ENCODE data around the gene SCN9A. TPM values are rescaled to one million over a fixed set of nuclear protein-coding genes. Genes with fewer than 3 reads are reported as not detected.

SCN9A gene
- total RNA-seq, 2 experiments from 2014 or later: not detected

- no TSS peak for BruUV-seq (replicated peaks)
- no peak for TF ChIP-seq EZH2phosphoT487 (IDR thresholded peaks at IDR 0.05; ENCODE audit: borderline replicate concordance, low read depth, low read length)
- TF ChIP-seq, protein P1, sequence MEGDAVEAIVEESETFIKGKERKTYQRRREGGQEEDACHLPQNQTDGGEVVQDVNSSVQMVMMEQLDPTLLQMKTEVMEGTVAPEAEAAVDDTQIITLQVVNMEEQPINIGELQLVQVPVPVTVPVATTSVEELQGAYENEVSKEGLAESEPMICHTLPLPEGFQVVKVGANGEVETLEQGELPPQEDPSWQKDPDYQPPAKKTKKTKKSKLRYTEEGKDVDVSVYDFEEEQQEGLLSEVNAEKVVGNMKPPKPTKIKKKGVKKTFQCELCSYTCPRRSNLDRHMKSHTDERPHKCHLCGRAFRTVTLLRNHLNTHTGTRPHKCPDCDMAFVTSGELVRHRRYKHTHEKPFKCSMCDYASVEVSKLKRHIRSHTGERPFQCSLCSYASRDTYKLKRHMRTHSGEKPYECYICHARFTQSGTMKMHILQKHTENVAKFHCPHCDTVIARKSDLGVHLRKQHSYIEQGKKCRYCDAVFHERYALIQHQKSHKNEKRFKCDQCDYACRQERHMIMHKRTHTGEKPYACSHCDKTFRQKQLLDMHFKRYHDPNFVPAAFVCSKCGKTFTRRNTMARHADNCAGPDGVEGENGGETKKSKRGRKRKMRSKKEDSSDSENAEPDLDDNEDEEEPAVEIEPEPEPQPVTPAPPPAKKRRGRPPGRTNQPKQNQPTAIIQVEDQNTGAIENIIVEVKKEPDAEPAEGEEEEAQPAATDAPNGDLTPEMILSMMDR (conservative IDR thresholded peaks at IDR 0.05; ENCODE audit: low read length): no peak
These were observed 12.8 kb upstream of the SCN9A start for GRCh38 chr2:166388481-166389070.

DNA sequence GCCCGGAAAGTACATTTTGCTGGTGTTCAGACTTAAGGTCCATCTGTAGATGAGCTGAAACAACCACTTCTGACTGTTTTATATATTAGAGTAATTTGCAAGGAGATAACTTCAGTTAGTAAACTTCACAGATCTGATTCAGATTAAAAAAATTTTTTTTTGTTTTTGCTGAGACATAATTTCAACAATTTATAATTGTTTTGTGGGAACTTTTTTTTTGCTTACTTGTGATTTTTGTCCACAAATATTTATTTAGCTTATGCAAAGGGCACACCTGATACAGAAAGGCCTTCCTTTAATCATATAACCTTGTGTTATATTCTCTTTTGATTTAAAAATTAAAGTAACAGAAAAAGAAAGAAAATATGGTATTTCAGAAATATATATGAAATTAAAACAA lies 9.6 kb upstream of the SCN9A start:
- Histone ChIP-seq H3K4me3 (ENCODE audit: low read depth, low read length, poor library complexity, severe bottlenecking) (no peak overlapping the region), H3K79me2 (ENCODE audit: insufficient read depth, low read depth, low read length) (no peaks in the 10 kb centered on the region), H2AFZ (ENCODE audit: low read length) (no peak overlapping the region), H3K9me3 (ENCODE audit: low read length) (no peaks in the 10 kb centered on the region), H3K4me1 (ENCODE audit: insufficient read depth, low read length, poor library complexity, severe bottlenecking) (no peaks in the 10 kb centered on the region), H3K4me2 (ENCODE audit: low read length) (no peak overlapping the region), H4K20me1 (ENCODE audit: insufficient read depth, low read length) (no peaks in the 10 kb centered on the region), H3K36me3 (ENCODE audit: insufficient read depth, low read length) (no peaks in the 10 kb centered on the region), H3K9me2 (ENCODE audit: insufficient read depth, low read length) (no peaks in the 10 kb centered on the region), H3K27ac (ENCODE audit: low read depth, low read length, poor library complexity, severe bottlenecking) (no peak overlapping the region)
- no peak for DNase-seq (ENCODE audit: low spot score)
- TF ChIP-seq EZH2phosphoT487 (IDR thresholded peaks at IDR 0.05; ENCODE audit: borderline replicate concordance, low read depth, low read length): no peak
- TF ChIP-seq, protein P1 (conservative IDR thresholded peaks at IDR 0.05; ENCODE audit: low read length): no peak
- POLR2A ChIA-PET: no interaction called here
- intact Hi-C loops (cut with micrococcal nuclease; ENCODE audit: unreplicated experiment): no loop called here
- CTCF ChIA-PET (ENCODE audit: unreplicated experiment): no interaction called here
- BruUV-seq (replicated peaks): no TSS peak

More at GRCh38 chr2:166388481-166389070, 12.8 kb upstream of the SCN9A start:
- DNase-seq (ENCODE audit: low spot score): no peak
- Histone ChIP-seq H2AFZ (ENCODE audit: low read length) (no peak overlapping the region), H3K4me3 (ENCODE audit: low read depth, low read length, poor library complexity, severe bottlenecking) (no peak overlapping the region), H3K27ac (ENCODE audit: low read depth, low read length, poor library complexity, severe bottlenecking) (no peak overlapping the region), H3K4me2 (ENCODE audit: low read length) (no peak overlapping the region), H3K9me3 (ENCODE audit: low read length) (no peaks in the 10 kb centered on the region), H3K79me2 (ENCODE audit: insufficient read depth, low read depth, low read length) (no peaks in the 10 kb centered on the region), H3K9me2 (ENCODE audit: insufficient read depth, low read length) (no peaks in the 10 kb centered on the region), H3K36me3 (ENCODE audit: insufficient read depth, low read length) (no peaks in the 10 kb centered on the region), H4K20me1 (ENCODE audit: insufficient read depth, low read length) (no peaks in the 10 kb centered on the region), H3K4me1 (ENCODE audit: insufficient read depth, low read length, poor library complexity, severe bottlenecking) (no peaks in the 10 kb centered on the region)
- intact Hi-C loops (cut with micrococcal nuclease; ENCODE audit: unreplicated experiment): no loop called here
- ChIA-PET CTCF (ENCODE audit: unreplicated experiment) (no interaction called here), POLR2A (no interaction called here)

- intact Hi-C loops (cut with micrococcal nuclease; ENCODE audit: unreplicated experiment): no loop called here
These were observed 9.0 kb upstream of the SCN9A start for GRCh38 chr2:166384774-166385173.

More at GRCh38 chr2:166384774-166385173, 9.0 kb upstream of the SCN9A start:
- DNase-seq (ENCODE audit: low spot score): peak; percentile 34
- ChIA-PET POLR2A (no interaction called here), CTCF (ENCODE audit: unreplicated experiment) (no interaction called here)
- no peak overlapping the region for H3K4me3 ChIP-seq (ENCODE audit: low read depth, low read length, poor library complexity, severe bottlenecking)
- no TSS peak for BruUV-seq (replicated peaks)
- no peak overlapping the region for H2AFZ ChIP-seq (ENCODE audit: low read length)
- H3K4me2 ChIP-seq (ENCODE audit: low read length): no peak overlapping the region
- no peak overlapping the region for H3K27ac ChIP-seq (ENCODE audit: low read depth, low read length, poor library complexity, severe bottlenecking)
- no peaks in the 10 kb centered on the region for H4K20me1 ChIP-seq (ENCODE audit: insufficient read depth, low read length)
- no peaks in the 10 kb centered on the region for H3K4me1 ChIP-seq (ENCODE audit: insufficient read depth, low read length, poor library complexity, severe bottlenecking)
- no peaks in the 10 kb centered on the region for H3K36me3 ChIP-seq (ENCODE audit: insufficient read depth, low read length)
- no peaks in the 10 kb centered on the region for H3K79me2 ChIP-seq (ENCODE audit: insufficient read depth, low read depth, low read length)
- H3K9me2 ChIP-seq (ENCODE audit: insufficient read depth, low read length): no peaks in the 10 kb centered on the region
- H3K9me3 ChIP-seq (ENCODE audit: low read length): no peaks in the 10 kb centered on the region
- TF ChIP-seq, protein P1 (conservative IDR thresholded peaks at IDR 0.05; ENCODE audit: low read length): peak; percentile 81
- TF ChIP-seq EZH2phosphoT487 (IDR thresholded peaks at IDR 0.05; ENCODE audit: borderline replicate concordance, low read depth, low read length): no peak

All from OCI-LY7 (cell line).